Measurements from ENCODE around the gene CLDND1. TPM values are rescaled to one million over a fixed set of nuclear protein-coding genes. Genes with fewer than 3 reads are reported as not detected.

Gene CLDND1
- total and polyA plus RNA-seq, 2 of the 13 experiments (the other 11 are each of a cell fraction or from before 2014, with no cell fraction given): 50.8 to 121 TPM

- TF ChIP-seq THAP9 (CRISPR knock-in tag; IDR thresholded peaks at IDR 0.05; ENCODE audit: borderline replicate concordance) (peak; percentile 45; the same call in 1 of the 2 replicates), XBP1 (CRISPR knock-in tag; IDR thresholded peaks at IDR 0.05) (no peak), NR2F2 (IDR thresholded peaks at IDR 0.05; ENCODE audit: borderline replicate concordance, low read depth) (no peak), KAT8 (CRISPR knock-in tag; IDR thresholded peaks at IDR 0.05) (peak; percentile 71), ZFX (CRISPR knock-in tag; IDR thresholded peaks at IDR 0.05; ENCODE audit: low read depth) (peak; percentile 96), ETS1 (CRISPR knock-in tag; IDR thresholded peaks at IDR 0.05) (no peak), NFAT5 (CRISPR knock-in tag; IDR thresholded peaks at IDR 0.05) (no peak), MTA3 (CRISPR knock-in tag; IDR thresholded peaks at IDR 0.05) (no peak), ZNF574 (CRISPR knock-in tag; IDR thresholded peaks at IDR 0.05) (peak; percentile 89), NR2F1 (CRISPR knock-in tag; IDR thresholded peaks at IDR 0.05) (no peak), ZBTB7B (CRISPR knock-in tag; IDR thresholded peaks at IDR 0.05) (peak; percentile 80), LCORL (IDR thresholded peaks at IDR 0.05) (no peak), LCORL (CRISPR knock-in tag; IDR thresholded peaks at IDR 0.05) (no peak), ZUFSP (CRISPR knock-in tag; IDR thresholded peaks at IDR 0.05; ENCODE audit: borderline replicate concordance) (no peak)
Measured at GRCh38 chr3:98522544-98523281, at the start of gene CLDND1 (continued).

All from HepG2 (cell line).